Gastrocnemius medialis (tissue), 4 donors: ENCODE measurements around the gene PDE9A. TPM values are rescaled to one million over a fixed set of nuclear protein-coding genes. Genes with fewer than 3 reads are reported as not detected.

Experiments used
- ATAC-seq, 2 donors: fragments of 150-250 bp; one replicate each; pipeline ENCODE4 v1.9.1; 2016
- DNase-seq, 2 donors: peaks; one replicate each; pipeline ENCODE4 v3.0.0-alpha.2; 2019
- H3K27ac ChIP-seq, 4 donors: fragments of 200-600 bp; sonication (generic); 1 replicate in 1 of 4; 2 replicates in 3 of 4; pipeline ENCODE4 v1.5.1; 2016 to 2018; ENCODE audit warnings: mild to moderate bottlenecking in 2 of 4, moderate library complexity in 1 of 4
- H3K27me3 ChIP-seq, 3 donors: fragments of 200-600 bp; sonication (generic) in 2 of 3; 1 replicate in 1 of 3; 2 replicates in 2 of 3; pipeline versions ENCODE4 v1.5.1 to v1.6.0; 2016 to 2019; ENCODE audit warnings: mild to moderate bottlenecking in 1 of 3, moderate library complexity in 1 of 3
- H3K36me3 ChIP-seq, 2 donors: fragments of 200-600 bp; sonication (generic) in 1 of 2; one replicate each; pipeline ENCODE4 v1.5.1; 2017 to 2018
- H3K4me1 ChIP-seq, 2 donors: fragments of 200-600 bp; sonication (generic) in 1 of 2; one replicate each; pipeline ENCODE4 v1.5.1; 2016 to 2017; ENCODE audit warnings: mild to moderate bottlenecking in 2 of 2
- H3K4me3 ChIP-seq, 4 donors: fragments of 200-600 bp; sonication (generic) in 3 of 4; 1 replicate in 1 of 4; 2 replicates in 3 of 4; pipeline ENCODE4 v1.5.1; 2016 to 2019; ENCODE audit warnings: mild to moderate bottlenecking in 2 of 4
- H3K9me3 ChIP-seq, 3 donors: fragments of 200-600 bp; sonication (generic) in 2 of 3; 1 replicate in 1 of 3; 2 replicates in 2 of 3; pipeline ENCODE4 v1.5.1; 2016 to 2019
- POLR2A ChIP-seq, 2 donors: fragments of 450-650 bp; IDR thresholded peaks; one replicate each; pipeline ENCODE4 v1.6.1; 2017; ENCODE audit warnings: antibody characterized with exemption in 2 of 2, mild to moderate bottlenecking in 2 of 2, moderate library complexity in 2 of 2
- in situ Hi-C, 4 donors: fragments of 200-750 bp; cut with MboI; loops; one replicate each; pipeline versions ENCODE4 v1.15.0 to v1.8.0; 2017; ENCODE audit warnings: low sequenced_read_pairs in 4 of 4
- intact Hi-C: fragments of 100-400 bp; cut with DNase I; formaldehyde crosslinking; loops from one replicate; pipeline ENCODE4 v1.15.1; 2023; ENCODE audit warnings: low total_unique reads
- total RNA-seq, 4 donors: library from RNA; depleted of rRNA; stranded (reverse); fragments of >200 nt; gene quantifications; one replicate each; pipeline versions ENCODE4 v1.1.0 to v1.2.3, GENCODE V29; 2016
- TF ChIP-seq, protein P1 (sequence below), 5 experiments: fragments of 450-650 bp in 3 of 5; fragments of 200-600 bp in 2 of 5; sonication (generic) in 2 of 5; IDR thresholded peaks in 4 of 5; conservative IDR thresholded peaks in 1 of 5; 1 replicate in 4 of 5; 2 replicates in 1 of 5; pipeline ENCODE4 v1.5.1; 2016 to 2019; ENCODE audit warnings: antibody characterized with exemption in 5 of 5, mild to moderate bottlenecking in 3 of 5, moderate library complexity in 3 of 5

PDE9A gene
- total RNA-seq, 4 donors from 2014 or later = 1.4 to 4.5 (median 1.8) TPM

DNA sequence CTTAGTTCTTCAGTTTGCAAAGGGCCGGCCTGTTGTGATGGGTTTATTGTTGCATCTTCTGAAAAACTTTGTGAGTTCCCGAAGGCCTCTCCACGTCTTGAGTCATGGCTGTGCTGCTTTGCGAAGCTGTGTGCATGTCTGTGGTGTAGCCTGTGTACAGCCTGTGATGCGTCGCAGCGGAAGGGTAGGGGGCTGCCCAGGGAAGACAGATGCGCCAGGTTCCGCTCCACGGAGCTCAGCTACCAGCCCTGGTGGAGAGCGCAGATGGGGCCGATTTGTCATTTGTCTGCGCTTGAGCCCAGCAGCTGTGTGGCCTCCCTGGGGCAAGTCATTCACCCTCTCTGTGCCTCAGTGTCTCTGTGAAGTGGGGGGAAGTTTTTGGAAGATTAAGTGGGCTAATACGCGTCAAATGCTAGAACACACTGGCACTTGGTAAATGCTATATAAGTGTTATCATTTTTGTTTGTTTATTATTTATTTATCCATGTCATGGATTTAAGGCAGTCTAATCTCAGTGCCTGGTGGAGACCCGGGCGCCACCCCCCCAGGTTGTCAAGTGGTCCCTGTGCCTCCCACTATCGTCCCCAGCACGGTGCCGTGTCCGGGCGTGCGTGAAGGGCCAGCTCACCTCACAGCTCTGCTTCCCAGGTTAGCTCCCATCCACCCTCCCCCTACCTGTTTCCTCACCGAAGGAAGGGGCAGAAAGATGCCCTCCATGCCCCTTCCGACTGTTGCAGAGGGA lies 8.4 kb downstream of the PDE9A start:
- Histone ChIP-seq H3K36me3 (no peaks in the 10 kb centered on the region), H3K4me3 (no peak overlapping the region), H3K27ac (no peak overlapping the region), H3K9me3 (no peaks in the 10 kb centered on the region), H3K4me1 (no peaks in the 10 kb centered on the region), H3K27me3 (peaks cover 0 to 5% (median 1%) of the 10 kb centered on the region in 3 donors)
- in situ Hi-C loops (no loop called here), intact Hi-C loops (no loop called here)
- ATAC-seq (no peak), DNase-seq (no peak)
- TF ChIP-seq, protein P1, sequence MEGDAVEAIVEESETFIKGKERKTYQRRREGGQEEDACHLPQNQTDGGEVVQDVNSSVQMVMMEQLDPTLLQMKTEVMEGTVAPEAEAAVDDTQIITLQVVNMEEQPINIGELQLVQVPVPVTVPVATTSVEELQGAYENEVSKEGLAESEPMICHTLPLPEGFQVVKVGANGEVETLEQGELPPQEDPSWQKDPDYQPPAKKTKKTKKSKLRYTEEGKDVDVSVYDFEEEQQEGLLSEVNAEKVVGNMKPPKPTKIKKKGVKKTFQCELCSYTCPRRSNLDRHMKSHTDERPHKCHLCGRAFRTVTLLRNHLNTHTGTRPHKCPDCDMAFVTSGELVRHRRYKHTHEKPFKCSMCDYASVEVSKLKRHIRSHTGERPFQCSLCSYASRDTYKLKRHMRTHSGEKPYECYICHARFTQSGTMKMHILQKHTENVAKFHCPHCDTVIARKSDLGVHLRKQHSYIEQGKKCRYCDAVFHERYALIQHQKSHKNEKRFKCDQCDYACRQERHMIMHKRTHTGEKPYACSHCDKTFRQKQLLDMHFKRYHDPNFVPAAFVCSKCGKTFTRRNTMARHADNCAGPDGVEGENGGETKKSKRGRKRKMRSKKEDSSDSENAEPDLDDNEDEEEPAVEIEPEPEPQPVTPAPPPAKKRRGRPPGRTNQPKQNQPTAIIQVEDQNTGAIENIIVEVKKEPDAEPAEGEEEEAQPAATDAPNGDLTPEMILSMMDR (IDR thresholded peaks at IDR 0.05 in 4 of 5, conservative IDR thresholded peaks at IDR 0.05 in 1 of 5) = no peak
- TF ChIP-seq POLR2A (IDR thresholded peaks at IDR 0.05) = no peak

DNA sequence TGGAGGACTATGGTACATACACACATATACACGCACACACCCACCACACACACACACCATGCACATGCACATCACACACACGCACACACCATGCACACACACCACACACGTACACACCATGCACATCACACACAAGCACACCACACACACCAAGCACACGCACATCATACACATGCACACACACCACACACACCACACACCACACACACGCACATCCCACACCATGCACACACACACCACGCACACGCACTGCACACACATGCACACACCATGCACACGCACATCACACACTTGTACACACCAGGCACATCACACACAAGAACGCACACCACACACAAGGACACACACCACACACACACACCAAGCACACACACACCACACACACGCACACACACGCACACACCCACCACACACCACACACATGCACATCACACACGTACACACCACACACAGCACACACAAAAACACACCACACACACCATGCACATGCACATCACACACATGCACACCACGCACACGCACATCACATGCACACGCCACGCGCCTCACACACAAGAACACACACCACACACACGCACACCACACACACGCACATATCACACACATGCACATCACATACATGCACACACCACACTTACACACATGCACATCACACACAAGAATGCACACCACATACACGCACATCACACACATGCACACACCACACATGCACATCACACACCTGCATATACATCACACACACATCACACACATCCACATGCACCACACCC lies 9.2 kb downstream of the PDE9A start:
- in situ Hi-C loops (no loop called here), intact Hi-C loops (no loop called here)
- ATAC-seq (no peak), DNase-seq (no peak)
- H3K4me3 ChIP-seq = no peak overlapping the region
- no peaks in the 10 kb centered on the region for H3K4me1 ChIP-seq
- no peaks in the 10 kb centered on the region for H3K36me3 ChIP-seq
- peaks cover 2 to 6% (median 4%) of the 10 kb centered on the region in 3 donors for H3K27me3 ChIP-seq
- no peak overlapping the region for H3K27ac ChIP-seq
- TF ChIP-seq, protein P1 (IDR thresholded peaks at IDR 0.05 in 4 of 5, conservative IDR thresholded peaks at IDR 0.05 in 1 of 5) = no peak
- no peak for TF ChIP-seq POLR2A (IDR thresholded peaks at IDR 0.05)
- H3K9me3 ChIP-seq = no peaks in the 10 kb centered on the region

GRCh38 chr21:42663200-42663750 lies 9.9 kb downstream of the PDE9A start:
- Histone ChIP-seq H3K4me1 (no peaks in the 10 kb centered on the region), H3K9me3 (no peaks in the 10 kb centered on the region), H3K27ac (no peak overlapping the region), H3K27me3 (peaks cover 2 to 11% (median 6%) of the 10 kb centered on the region in 3 donors), H3K4me3 (no peak overlapping the region), H3K36me3 (no peaks in the 10 kb centered on the region)
- TF ChIP-seq POLR2A (IDR thresholded peaks at IDR 0.05) = no peak
- TF ChIP-seq, protein P1 (IDR thresholded peaks at IDR 0.05 in 4 of 5, conservative IDR thresholded peaks at IDR 0.05 in 1 of 5) = no peak
- in situ Hi-C loops = no loop called here
- intact Hi-C loops = no loop called here
- no peak for ATAC-seq
- no peak for DNase-seq

DNA sequence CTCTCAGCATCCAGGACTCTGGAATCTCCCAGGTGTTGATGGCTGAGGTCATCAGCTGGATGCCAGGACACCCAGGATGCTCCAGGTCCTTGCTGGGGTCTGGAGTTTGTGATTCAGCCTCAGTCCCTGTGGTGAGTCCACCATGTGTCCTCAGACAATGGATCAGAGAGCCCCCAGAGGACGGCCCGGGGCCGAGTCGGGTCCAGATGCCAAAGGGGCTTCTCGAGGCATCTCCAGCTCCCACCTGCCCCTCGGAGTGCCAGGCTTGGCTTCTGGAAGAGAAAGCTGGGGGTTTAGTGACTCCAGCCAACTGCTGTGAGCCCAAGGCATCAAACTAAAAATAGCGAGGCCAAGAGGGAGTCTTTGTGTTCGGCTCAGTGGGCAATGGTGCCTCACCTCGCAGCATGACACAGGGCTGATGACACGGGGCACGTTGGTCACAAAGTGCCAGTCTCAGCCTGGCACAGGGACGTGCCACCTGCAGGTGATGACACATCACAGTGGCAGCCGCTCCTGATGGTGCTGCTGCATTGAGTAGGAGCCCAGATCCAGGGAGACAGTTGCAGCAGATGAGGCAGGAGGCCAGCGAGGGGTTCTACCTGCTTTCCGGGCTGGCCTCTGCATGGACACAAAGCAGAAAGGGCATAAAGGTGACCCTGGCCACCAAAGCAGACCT lies 10.6 kb downstream of the PDE9A start:
- no peak for ATAC-seq
- TF ChIP-seq, protein P1 (IDR thresholded peaks at IDR 0.05 in 4 of 5, conservative IDR thresholded peaks at IDR 0.05 in 1 of 5) = no peak
- no peak for TF ChIP-seq POLR2A (IDR thresholded peaks at IDR 0.05)
- Histone ChIP-seq H3K4me3 (no peak overlapping the region), H3K9me3 (no peaks in the 10 kb centered on the region), H3K36me3 (no peaks in the 10 kb centered on the region), H3K27me3 (peaks cover 7 to 16% (median 12%) of the 10 kb centered on the region in 3 donors), H3K4me1 (no peaks in the 10 kb centered on the region), H3K27ac (no peak overlapping the region)
- in situ Hi-C loops = no loop called here
- intact Hi-C loops = no loop called here
- DNase-seq = no peak
